ENCODE data around the gene JRKL. TPM values are rescaled to one million over a fixed set of nuclear protein-coding genes. Genes with fewer than 3 reads are reported as not detected.

JRKL gene
- total RNA-seq, 2 experiments from 2014 or later, result 12.9 to 15.7 TPM

Small RNA genes lying within 50 kb of the gene (microRNA-seq; reads per million reads assigned to microRNA genes)
- not detected for gene MIR1260B (ENCODE audit: borderline replicate concordance)

Other genes with a start within 250 kb of the JRKL start
- 10 to 100 TPM; 23.9 to 37.1 TPM for gene MAML2, start 46.8 kb upstream of the JRKL start, total RNA-seq
- 10 to 100 TPM; 32.1 to 38.3 TPM for gene CCDC82, start 101 bp upstream of the JRKL start, total RNA-seq

Measured in activated CD4-positive, alpha-beta T cell treated with anti-CD3 and anti-CD28 coated beads for 36 hours (primary cell).